ENCODE data around the gene RAB1B.

RAB1B gene

GRCh38 chr11:66325263-66325671 lies 56.8 kb downstream of the RAB1B start:
- no peak for DNase-seq

- DNase-seq = no peak
Measured at GRCh38 chr11:66326261-66327111, 58.0 kb downstream of the RAB1B start.
